Measurements from ENCODE around the gene COL1A1.

The COL1A1 gene

GRCh38 chr17:50201276-50201854 is at the start of gene COL1A1:
Gene COL1A1 (minus strand): TSS chr17:50201631. CDS start chr17:50201513, 118 bp downstream.
- in situ Hi-C loops (cut with MboI; ENCODE audit: low sequenced_read_pairs) = no loop called here

- in situ Hi-C loops (cut with MboI; ENCODE audit: low sequenced_read_pairs) = no loop called here
These were observed 46.8 kb upstream of the COL1A1 start for GRCh38 chr17:50248255-50248654.

- in situ Hi-C loops (cut with MboI; ENCODE audit: low sequenced_read_pairs) = no loop called here
These were observed 43.3 kb upstream of the COL1A1 start for GRCh38 chr17:50244771-50245170.

GRCh38 chr17:50241431-50241830 is 40.0 kb upstream of the COL1A1 start:
- in situ Hi-C loops (cut with MboI; ENCODE audit: low sequenced_read_pairs) = no loop called here

GRCh38 chr17:50240851-50241250 is 39.4 kb upstream of the COL1A1 start:
- in situ Hi-C loops (cut with MboI; ENCODE audit: low sequenced_read_pairs) = no loop called here

- in situ Hi-C loops (cut with MboI; ENCODE audit: low sequenced_read_pairs) = no loop called here
These were observed 38.5 kb upstream of the COL1A1 start for GRCh38 chr17:50239937-50240336.

- in situ Hi-C loops (cut with MboI; ENCODE audit: low sequenced_read_pairs) = no loop called here
These were observed 37.3 kb upstream of the COL1A1 start for GRCh38 chr17:50238601-50239280.

GRCh38 chr17:50237901-50238300 is 36.5 kb upstream of the COL1A1 start:
- in situ Hi-C loops (cut with MboI; ENCODE audit: low sequenced_read_pairs) = no loop called here

GRCh38 chr17:50234581-50234980 is 33.1 kb upstream of the COL1A1 start:
- in situ Hi-C loops (cut with MboI; ENCODE audit: low sequenced_read_pairs) = no loop called here

GRCh38 chr17:50225701-50226240 is 24.3 kb upstream of the COL1A1 start:
- in situ Hi-C loops (cut with MboI; ENCODE audit: low sequenced_read_pairs) = no loop called here

- in situ Hi-C loops (cut with MboI; ENCODE audit: low sequenced_read_pairs) = no loop called here
These were observed 21.5 kb upstream of the COL1A1 start for GRCh38 chr17:50222922-50223321.

GRCh38 chr17:50221864-50222545 is 20.6 kb upstream of the COL1A1 start:
- in situ Hi-C loops (cut with MboI; ENCODE audit: low sequenced_read_pairs) = no loop called here

- in situ Hi-C loops (cut with MboI; ENCODE audit: low sequenced_read_pairs) = no loop called here
These were observed 19.9 kb upstream of the COL1A1 start for GRCh38 chr17:50221266-50221863.

- in situ Hi-C loops (cut with MboI; ENCODE audit: low sequenced_read_pairs) = no loop called here
These were observed 19.4 kb upstream of the COL1A1 start for GRCh38 chr17:50220811-50221210.

- in situ Hi-C loops (cut with MboI; ENCODE audit: low sequenced_read_pairs) = no loop called here
These were observed 18.6 kb upstream of the COL1A1 start for GRCh38 chr17:50219939-50220465.

GRCh38 chr17:50219342-50219741 is 17.9 kb upstream of the COL1A1 start:
- in situ Hi-C loops (cut with MboI; ENCODE audit: low sequenced_read_pairs) = no loop called here

- in situ Hi-C loops (cut with MboI; ENCODE audit: low sequenced_read_pairs) = no loop called here
These were observed 17.4 kb upstream of the COL1A1 start for GRCh38 chr17:50218771-50219315.

- in situ Hi-C loops (cut with MboI; ENCODE audit: low sequenced_read_pairs) = no loop called here
These were observed 16.8 kb upstream of the COL1A1 start for GRCh38 chr17:50218071-50218759.

GRCh38 chr17:50217591-50217990 is 16.2 kb upstream of the COL1A1 start:
- in situ Hi-C loops (cut with MboI; ENCODE audit: low sequenced_read_pairs) = no loop called here

GRCh38 chr17:50214976-50215760 is 13.7 kb upstream of the COL1A1 start:
- in situ Hi-C loops (cut with MboI; ENCODE audit: low sequenced_read_pairs) = no loop called here

Data from HL-60/S4 treated with phorbol 12-myristate 13-acetate at 8.2 ng/mL for 4 days and 3 days (cell line).